Renal cortex interstitium (tissue), 11 donors: ENCODE data around the gene UGT1A7. TPM values are rescaled to one million over a fixed set of nuclear protein-coding genes. Genes with fewer than 3 reads are reported as not detected.
"Not testable (repeated sequence)": the region's sequence is repeated elsewhere in the genome, so short reads cannot be mapped to it uniquely, and the experiment has no call there.

Source experiments
- DNase-seq, 11 donors: peaks; one replicate each; pipeline ENCODE4 v3.0.0-alpha.2; 2013; ENCODE audit warnings: low read depth in 9 of 11, low spot score in 4 of 11; ENCODE audit errors: extremely low read depth in 1 of 11
- polyA plus RNA-seq, 3 donors: library from polyadenylated mRNA; unstranded; fragments of 120-200 nt; gene quantifications; one replicate each; pipeline ENCODE4 v1.2.1, GENCODE V29; 2013; ENCODE audit not compliant: insufficient read length in 3 of 3

The UGT1A7 gene
- polyA plus RNA-seq, 3 donors = 0.09 TPM; not detected in 2

GRCh38 chr2:233674995-233675394 is 6.7 kb upstream of the UGT1A7 start:
- DNase-seq = peak in 1 of 11 donors; percentile 18

GRCh38 chr2:233676046-233676445 is 5.7 kb upstream of the UGT1A7 start:
- no peak for DNase-seq

- no peak for DNase-seq
These were observed 2.5 kb upstream of the UGT1A7 start for GRCh38 chr2:233679196-233679595.

GRCh38 chr2:233680361-233681045 is 1.2 kb upstream of the UGT1A7 start:
- no peak for DNase-seq

GRCh38 chr2:233684640-233685039 is 2.9 kb downstream of the UGT1A7 start:
- DNase-seq = no peak

- DNase-seq = no peak
These were observed 5.2 kb downstream of the UGT1A7 start for GRCh38 chr2:233686928-233687327.

- DNase-seq = no peak
These were observed 6.6 kb downstream of the UGT1A7 start for GRCh38 chr2:233688341-233688740.

- no peak for DNase-seq
These were observed 7.3 kb downstream of the UGT1A7 start for GRCh38 chr2:233689031-233689430.

GRCh38 chr2:233689501-233689900 is 7.8 kb downstream of the UGT1A7 start:
- DNase-seq = no peak

GRCh38 chr2:233690444-233690843 is 8.7 kb downstream of the UGT1A7 start:
- DNase-seq = no peak

GRCh38 chr2:233691443-233692433 is 10.0 kb downstream of the UGT1A7 start:
- no peak for DNase-seq

GRCh38 chr2:233692648-233693047 is 10.9 kb downstream of the UGT1A7 start, which contains the start of gene UGT1A6:
Gene UGT1A6 (plus strand): TSS chr2:233692890. CDS start chr2:233693005, 115 bp downstream.
- no peak for DNase-seq

- DNase-seq = no peak
These were observed 12.3 kb downstream of the UGT1A7 start for GRCh38 chr2:233693963-233694362.

GRCh38 chr2:233698740-233699139 is 17.0 kb downstream of the UGT1A7 start:
- DNase-seq = no peak

GRCh38 chr2:233699424-233700027 is 17.8 kb downstream of the UGT1A7 start:
- DNase-seq = no peak

GRCh38 chr2:233700028-233700635 is 18.4 kb downstream of the UGT1A7 start:
- DNase-seq = peak in 3 of 11 donors; percentile 11 to 22 (median 15)

- not testable (repeated sequence) for DNase-seq
These were observed 19.1 kb downstream of the UGT1A7 start for GRCh38 chr2:233700842-233701241.

GRCh38 chr2:233702238-233702637 is 20.5 kb downstream of the UGT1A7 start:
- no peak for DNase-seq

GRCh38 chr2:233705911-233706506 is 24.3 kb downstream of the UGT1A7 start:
- no peak for DNase-seq
